ENCODE data around the gene JTB. TPM values are rescaled to one million over a fixed set of nuclear protein-coding genes. Genes with fewer than 3 reads are reported as not detected.

JTB gene
- total and polyA plus RNA-seq, 9 of the 15 experiments (the other 6 are each of a cell fraction or from before 2014, with no cell fraction given), result 24.7 to 308 (median 151) TPM

DNA sequence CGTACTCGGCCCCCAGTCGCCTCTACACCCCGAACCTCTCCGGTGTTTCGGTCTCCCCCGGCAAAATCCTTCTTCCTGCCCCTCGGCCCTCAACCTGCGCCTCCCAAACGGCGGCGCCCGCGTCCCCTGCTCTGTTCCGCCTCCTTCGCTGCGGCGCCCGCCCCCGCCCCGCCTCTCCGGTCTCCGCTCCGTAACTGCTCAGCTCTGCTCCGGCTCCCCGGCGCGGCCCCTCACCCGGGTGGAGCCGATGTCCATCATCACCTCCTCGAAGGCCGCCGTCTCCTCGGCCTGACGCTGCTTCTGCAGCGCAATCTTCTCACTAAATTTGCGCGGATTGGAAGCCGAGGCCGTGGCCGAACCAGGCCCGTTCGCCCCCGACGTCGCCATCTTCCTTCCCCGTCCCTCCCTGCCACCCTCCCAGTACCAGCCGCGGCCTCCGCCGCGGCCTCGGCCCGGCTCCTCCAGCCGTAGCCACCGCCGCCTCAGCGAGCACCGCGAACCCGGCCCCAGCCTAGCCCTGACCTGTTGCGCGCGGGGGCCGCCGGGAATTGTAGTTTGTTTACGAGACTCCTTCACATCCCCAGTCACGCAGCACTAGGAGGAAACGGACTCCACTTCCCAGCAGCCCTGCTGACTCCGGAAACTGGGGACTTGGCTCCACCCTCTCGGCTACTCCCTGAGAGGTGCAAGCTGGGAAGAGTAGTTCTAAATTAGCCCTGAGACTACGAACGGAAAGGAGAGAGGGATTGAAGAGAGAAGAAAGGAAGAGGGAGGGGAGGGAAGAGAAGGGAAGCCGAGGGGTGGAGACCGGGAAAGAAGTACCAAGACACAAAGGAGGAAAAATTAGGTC, 19.1 kb downstream of the JTB start, which contains the start of gene CRTC2 (continued):
- TF ChIP-seq ZNF766 (CRISPR knock-in tag; conservative IDR thresholded peaks at IDR 0.05) (peak; percentile 98), FOXJ2 (tag; IDR thresholded peaks at IDR 0.05) (peak; percentile 93), RBM15 (IDR thresholded peaks at IDR 0.05; ENCODE audit: insufficient read depth, low read length) (no peak), SMAD1 (IDR thresholded peaks at IDR 0.05; ENCODE audit: low read depth, low read length, partially characterized antibody) (no peak), NR2C2 (CRISPR knock-in tag; IDR thresholded peaks at IDR 0.05) (peak; percentile 96), NR2C2 (tag; IDR thresholded peaks at IDR 0.05) (peak; percentile 99), TEAD4 (IDR thresholded peaks at IDR 0.05; ENCODE audit: low read length) (no peak), TEAD4 (CRISPR knock-in tag; IDR thresholded peaks at IDR 0.05; ENCODE audit: borderline replicate concordance) (no peak), POLR2H (tag; IDR thresholded peaks at IDR 0.05; ENCODE audit: low read depth) (peak; percentile 68), NR4A1 (CRISPR knock-in tag; IDR thresholded peaks at IDR 0.05) (no peak), NR4A1 (tag; IDR thresholded peaks at IDR 0.05) (peak; percentile 89), TSC22D4 (tag; IDR thresholded peaks at IDR 0.05) (no peak), ZNF134 (CRISPR knock-in tag; conservative IDR thresholded peaks at IDR 0.05) (peak; percentile 42), DNMT1 (IDR thresholded peaks at IDR 0.05) (no peak), PTTG1 (tag; IDR thresholded peaks at IDR 0.05; ENCODE audit: low read depth) (no peak), ZC3H11A (IDR thresholded peaks at IDR 0.05; ENCODE audit: low read depth, low read length) (0 out of 2 replicates have a peak, but pooled peaks have one; percentile 59)
- TF ChIP-seq, protein P1, sequence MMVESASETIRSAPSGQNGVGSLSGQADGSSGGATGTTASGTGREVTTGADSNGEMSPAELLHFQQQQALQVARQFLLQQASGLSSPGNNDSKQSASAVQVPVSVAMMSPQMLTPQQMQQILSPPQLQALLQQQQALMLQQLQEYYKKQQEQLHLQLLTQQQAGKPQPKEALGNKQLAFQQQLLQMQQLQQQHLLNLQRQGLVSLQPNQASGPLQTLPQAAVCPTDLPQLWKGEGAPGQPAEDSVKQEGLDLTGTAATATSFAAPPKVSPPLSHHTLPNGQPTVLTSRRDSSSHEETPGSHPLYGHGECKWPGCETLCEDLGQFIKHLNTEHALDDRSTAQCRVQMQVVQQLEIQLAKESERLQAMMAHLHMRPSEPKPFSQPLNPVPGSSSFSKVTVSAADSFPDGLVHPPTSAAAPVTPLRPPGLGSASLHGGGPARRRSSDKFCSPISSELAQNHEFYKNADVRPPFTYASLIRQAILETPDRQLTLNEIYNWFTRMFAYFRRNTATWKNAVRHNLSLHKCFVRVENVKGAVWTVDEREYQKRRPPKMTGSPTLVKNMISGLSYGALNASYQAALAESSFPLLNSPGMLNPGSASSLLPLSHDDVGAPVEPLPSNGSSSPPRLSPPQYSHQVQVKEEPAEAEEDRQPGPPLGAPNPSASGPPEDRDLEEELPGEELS (CRISPR knock-in tag; IDR thresholded peaks at IDR 0.05; ENCODE audit: borderline replicate concordance), result no peak
- TF ChIP-seq, protein P2, sequence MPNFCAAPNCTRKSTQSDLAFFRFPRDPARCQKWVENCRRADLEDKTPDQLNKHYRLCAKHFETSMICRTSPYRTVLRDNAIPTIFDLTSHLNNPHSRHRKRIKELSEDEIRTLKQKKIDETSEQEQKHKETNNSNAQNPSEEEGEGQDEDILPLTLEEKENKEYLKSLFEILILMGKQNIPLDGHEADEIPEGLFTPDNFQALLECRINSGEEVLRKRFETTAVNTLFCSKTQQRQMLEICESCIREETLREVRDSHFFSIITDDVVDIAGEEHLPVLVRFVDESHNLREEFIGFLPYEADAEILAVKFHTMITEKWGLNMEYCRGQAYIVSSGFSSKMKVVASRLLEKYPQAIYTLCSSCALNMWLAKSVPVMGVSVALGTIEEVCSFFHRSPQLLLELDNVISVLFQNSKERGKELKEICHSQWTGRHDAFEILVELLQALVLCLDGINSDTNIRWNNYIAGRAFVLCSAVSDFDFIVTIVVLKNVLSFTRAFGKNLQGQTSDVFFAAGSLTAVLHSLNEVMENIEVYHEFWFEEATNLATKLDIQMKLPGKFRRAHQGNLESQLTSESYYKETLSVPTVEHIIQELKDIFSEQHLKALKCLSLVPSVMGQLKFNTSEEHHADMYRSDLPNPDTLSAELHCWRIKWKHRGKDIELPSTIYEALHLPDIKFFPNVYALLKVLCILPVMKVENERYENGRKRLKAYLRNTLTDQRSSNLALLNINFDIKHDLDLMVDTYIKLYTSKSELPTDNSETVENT (CRISPR knock-in tag; IDR thresholded peaks at IDR 0.05), result no peak
- TF ChIP-seq, protein P3, sequence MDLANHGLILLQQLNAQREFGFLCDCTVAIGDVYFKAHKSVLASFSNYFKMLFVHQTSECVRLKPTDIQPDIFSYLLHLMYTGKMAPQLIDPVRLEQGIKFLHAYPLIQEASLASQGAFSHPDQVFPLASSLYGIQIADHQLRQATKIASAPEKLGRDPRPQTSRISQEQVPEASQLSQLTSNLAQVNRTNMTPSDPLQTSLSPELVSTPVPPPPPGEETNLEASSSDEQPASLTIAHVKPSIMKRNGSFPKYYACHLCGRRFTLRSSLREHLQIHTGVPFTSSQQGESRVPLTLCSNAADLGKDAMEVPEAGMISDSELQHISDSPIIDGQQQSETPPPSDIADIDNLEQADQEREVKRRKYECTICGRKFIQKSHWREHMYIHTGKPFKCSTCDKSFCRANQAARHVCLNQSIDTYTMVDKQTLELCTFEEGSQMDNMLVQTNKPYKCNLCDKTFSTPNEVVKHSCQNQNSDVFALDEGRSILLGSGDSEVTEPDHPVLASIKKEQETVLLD (IDR thresholded peaks at IDR 0.05), result no peak
